BLaER1 (cell line): Measurements from ENCODE around the gene TTLL12.

Source experiments
- H3K27ac ChIP-seq: shearing (Covaris generic); formaldehyde crosslinking; 2 replicates; pipeline ENCODE4 v1.8.1; 2022
- H3K27me3 ChIP-seq: shearing (Covaris generic); formaldehyde crosslinking; 2 replicates; pipeline ENCODE4 v1.8.1; 2022
- H3K36me3 ChIP-seq: shearing (Covaris generic); formaldehyde crosslinking; 2 replicates; pipeline ENCODE4 v1.8.1; 2022
- H3K4me1 ChIP-seq: shearing (Covaris generic); formaldehyde crosslinking; 2 replicates; pipeline ENCODE4 v1.8.1; 2022
- H3K4me2 ChIP-seq: shearing (Covaris generic); formaldehyde crosslinking; 2 replicates; pipeline ENCODE4 v1.8.1; 2022
- H3K4me3 ChIP-seq: shearing (Covaris generic); formaldehyde crosslinking; 2 replicates; pipeline ENCODE4 v1.8.1; 2022
- H3K9ac ChIP-seq: shearing (Covaris generic); formaldehyde crosslinking; 2 replicates; pipeline ENCODE4 v1.8.1; 2022
- H3K9me3 ChIP-seq: shearing (Covaris generic); formaldehyde crosslinking; 2 replicates; pipeline ENCODE4 v1.8.1; 2022
- H4K20me1 ChIP-seq: shearing (Covaris generic); formaldehyde crosslinking; 2 replicates; pipeline ENCODE4 v1.8.1; 2022
- Cebpa-rat ChIP-seq: shearing (Covaris generic); IDR thresholded peaks from 2 replicates; pipeline ENCODE4 v1.8.1; 2022

Gene TTLL12

DNA sequence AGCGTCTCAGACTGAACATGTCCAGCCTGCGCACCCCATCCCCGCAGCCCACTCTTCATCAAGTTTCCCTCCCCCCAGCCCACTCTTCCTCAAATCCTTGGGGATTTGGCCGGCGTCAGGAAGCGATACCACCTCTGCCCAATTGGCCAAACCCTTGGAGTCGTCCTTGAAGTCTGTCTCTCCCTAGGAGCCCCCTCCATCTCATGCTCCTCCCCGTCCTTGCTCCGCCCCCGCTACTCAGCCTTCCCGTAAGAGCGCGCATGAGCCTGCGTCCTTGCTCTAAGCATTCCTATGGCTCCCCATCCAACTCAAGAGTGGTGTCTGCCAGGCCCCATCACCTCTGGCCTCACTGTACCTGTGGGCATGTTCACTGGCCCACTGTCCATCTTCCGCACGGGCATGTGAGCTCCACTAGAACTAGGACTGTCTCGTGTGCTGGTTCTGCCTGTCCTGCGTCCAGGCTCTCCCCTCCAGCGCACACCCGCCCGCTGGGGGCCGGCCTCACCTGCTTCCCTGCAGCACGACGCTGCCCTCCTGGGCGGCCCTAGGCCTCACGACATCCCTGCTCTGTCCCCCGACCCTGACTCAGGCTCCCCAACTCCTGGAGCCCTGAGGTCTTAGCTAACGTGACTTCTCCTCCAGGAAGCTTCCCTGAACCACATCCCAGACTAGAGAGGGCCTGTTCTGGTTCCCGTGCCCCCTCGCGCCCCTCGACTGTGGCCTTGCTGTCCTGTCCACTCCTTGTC lies 30.5 kb upstream of the TTLL12 start:
- Histone ChIP-seq H3K27me3 (no peaks in the 10 kb centered on the region), H3K9ac (no peak overlapping the region), H3K9me3 (no peaks in the 10 kb centered on the region), H4K20me1 (no peaks in the 10 kb centered on the region), H3K27ac (no peak overlapping the region), H3K4me3 (no peak overlapping the region), H3K36me3 (no peaks in the 10 kb centered on the region), H3K4me2 (no peak overlapping the region), H3K4me1 (peaks cover 13% of the 10 kb centered on the region)
- no peak for TF ChIP-seq Cebpa-rat

DNA sequence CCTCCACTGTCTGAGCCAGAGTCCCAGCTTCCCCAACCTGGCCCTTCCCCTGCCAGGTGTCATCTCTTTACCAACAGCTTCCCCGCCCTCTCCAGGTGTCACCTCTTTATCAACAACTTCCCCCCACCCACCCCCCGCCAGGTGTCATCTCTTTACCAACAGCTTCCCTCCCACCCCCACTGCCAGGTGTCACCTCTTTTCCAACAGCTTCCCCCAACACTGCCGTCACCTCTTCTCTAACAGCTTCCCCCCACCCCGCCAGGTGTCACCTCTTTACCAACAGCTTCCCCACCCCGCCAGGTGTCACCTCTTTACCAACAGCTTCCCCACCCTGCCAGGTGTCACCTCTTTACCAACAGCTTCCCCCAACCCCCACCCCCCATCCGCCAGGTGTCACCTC lies 29.8 kb upstream of the TTLL12 start:
- no peaks in the 10 kb centered on the region for H4K20me1 ChIP-seq
- H3K9ac ChIP-seq, result no peak overlapping the region
- no peaks in the 10 kb centered on the region for H3K36me3 ChIP-seq
- peaks cover 15% of the 10 kb centered on the region for H3K4me1 ChIP-seq
- no peak overlapping the region for H3K27ac ChIP-seq
- no peak for TF ChIP-seq Cebpa-rat
- no peak overlapping the region for H3K4me3 ChIP-seq
- H3K9me3 ChIP-seq, result no peaks in the 10 kb centered on the region
- no peaks in the 10 kb centered on the region for H3K27me3 ChIP-seq
- no peak overlapping the region for H3K4me2 ChIP-seq

DNA sequence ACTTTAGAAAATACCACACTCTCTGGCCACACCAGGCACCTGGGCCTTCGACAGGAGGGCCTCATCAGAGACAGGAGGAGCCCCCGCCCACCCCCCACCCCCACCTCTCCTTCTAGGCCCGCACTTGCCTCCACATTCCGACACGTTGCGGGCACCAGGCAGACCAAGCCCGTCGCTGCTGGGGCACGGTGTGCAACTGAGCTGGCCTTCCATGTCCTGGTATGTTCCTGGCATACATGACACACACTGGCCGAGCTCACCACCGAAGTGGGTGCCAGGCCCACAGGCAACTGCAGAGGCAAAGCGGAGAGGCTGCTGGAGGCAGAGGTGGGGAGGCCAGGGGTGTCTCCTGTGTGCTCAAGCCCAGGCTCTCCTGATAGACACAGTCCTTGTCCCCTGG lies 27.0 kb upstream of the TTLL12 start:
- Histone ChIP-seq H3K4me3 (no peak overlapping the region), H3K27ac (no peak overlapping the region), H3K9ac (no peak overlapping the region), H3K36me3 (no peaks in the 10 kb centered on the region), H3K27me3 (no peaks in the 10 kb centered on the region), H3K4me1 (peaks cover 15% of the 10 kb centered on the region), H3K4me2 (no peak overlapping the region), H3K9me3 (no peaks in the 10 kb centered on the region), H4K20me1 (no peaks in the 10 kb centered on the region)
- no peak for TF ChIP-seq Cebpa-rat

DNA sequence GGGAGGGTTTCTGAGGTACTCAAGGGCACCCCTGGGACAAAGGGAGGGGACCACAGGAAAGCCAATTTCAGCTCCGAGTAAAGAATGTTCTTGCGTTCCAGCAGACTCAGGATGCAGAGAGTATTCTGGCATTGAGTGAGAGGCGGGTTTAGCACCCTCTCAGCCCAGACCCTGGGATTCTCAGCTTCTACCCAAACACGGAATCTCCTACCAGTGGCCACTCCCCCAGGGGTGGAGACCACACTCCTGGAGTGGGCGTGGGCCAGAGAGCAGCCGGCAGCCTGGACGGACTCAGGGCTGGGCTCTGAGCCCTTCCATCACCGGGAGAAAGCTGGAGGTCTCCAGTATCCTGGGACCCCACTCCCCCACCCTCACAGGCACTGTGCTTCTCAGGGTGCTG lies 26.1 kb upstream of the TTLL12 start:
- Histone ChIP-seq H3K4me3 (no peak overlapping the region), H3K9me3 (no peaks in the 10 kb centered on the region), H4K20me1 (no peaks in the 10 kb centered on the region), H3K9ac (peak overlapping the region; percentile 63), H3K27ac (peak overlapping the region; percentile 38; the same call in 1 of the 2 replicates), H3K4me2 (peak overlapping the region; percentile 79), H3K4me1 (peaks cover 15% of the 10 kb centered on the region), H3K36me3 (no peaks in the 10 kb centered on the region), H3K27me3 (no peaks in the 10 kb centered on the region)
- no peak for TF ChIP-seq Cebpa-rat

DNA sequence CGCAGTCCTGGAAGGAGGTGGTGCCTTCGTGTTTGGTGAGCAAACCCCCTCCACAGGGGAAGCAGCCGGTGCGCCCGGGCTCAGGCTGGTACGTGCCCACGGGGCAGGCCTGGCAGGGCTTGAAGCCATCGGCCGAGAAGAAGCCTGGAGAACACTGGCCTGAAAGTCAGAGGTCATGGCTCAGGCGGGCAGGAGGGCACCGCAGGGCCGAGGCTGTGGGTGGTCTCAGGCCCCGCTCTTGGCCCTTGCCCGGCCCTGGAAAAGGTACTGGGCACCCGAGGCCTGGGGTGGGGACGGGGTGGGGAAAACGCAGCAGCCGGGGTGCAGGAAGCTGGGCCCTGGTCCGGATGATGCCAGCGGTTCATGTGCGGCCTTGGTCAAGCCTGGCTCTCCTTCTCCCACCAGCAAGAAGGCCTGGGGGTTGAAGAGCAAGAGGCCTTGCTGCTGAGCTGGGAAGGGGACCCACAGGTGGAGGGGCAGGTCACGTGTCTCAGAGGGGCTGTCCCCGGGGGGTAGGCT lies 25.6 kb upstream of the TTLL12 start:
- Histone ChIP-seq H3K4me2 (peak overlapping the region; percentile 79), H3K27ac (peak overlapping the region; percentile 38; the same call in 1 of the 2 replicates), H3K36me3 (no peaks in the 10 kb centered on the region), H3K27me3 (no peaks in the 10 kb centered on the region), H3K4me3 (no peak overlapping the region), H3K9me3 (no peaks in the 10 kb centered on the region), H3K4me1 (peaks cover 16% of the 10 kb centered on the region), H3K9ac (peak overlapping the region; percentile 63; the same call in 1 of the 2 replicates), H4K20me1 (no peaks in the 10 kb centered on the region)
- TF ChIP-seq Cebpa-rat, result no peak

DNA sequence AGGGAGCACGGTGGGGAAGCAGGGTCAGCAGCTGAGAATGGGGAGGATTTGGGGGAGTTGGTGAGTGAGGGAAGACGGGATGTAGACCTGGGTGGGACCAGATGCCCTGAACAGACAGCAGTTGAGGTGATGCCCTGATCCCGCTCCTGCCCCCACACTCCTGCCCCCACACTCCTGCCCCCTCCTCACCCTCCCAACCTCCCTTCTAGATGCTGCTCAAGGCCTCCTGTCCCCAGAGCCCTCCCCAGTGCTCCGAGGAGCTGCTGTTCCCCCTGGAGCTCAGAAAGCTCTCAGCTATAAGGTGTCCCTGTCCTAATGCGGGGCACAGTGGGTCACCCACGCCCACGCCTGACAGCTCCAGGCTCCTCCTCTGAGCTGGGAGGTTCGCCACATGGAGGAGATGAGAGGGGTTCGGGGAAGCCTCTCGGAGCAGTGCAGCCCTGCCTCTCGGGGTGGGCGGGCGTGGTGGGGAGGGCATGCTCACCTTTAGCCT lies 25.1 kb upstream of the TTLL12 start:
- Histone ChIP-seq H3K4me1 (peaks cover 21% of the 10 kb centered on the region), H3K27ac (no peak overlapping the region), H3K4me3 (no peak overlapping the region), H3K36me3 (no peaks in the 10 kb centered on the region), H3K9ac (no peak overlapping the region), H4K20me1 (no peaks in the 10 kb centered on the region), H3K4me2 (no peak overlapping the region), H3K27me3 (no peaks in the 10 kb centered on the region), H3K9me3 (no peaks in the 10 kb centered on the region)
- TF ChIP-seq Cebpa-rat, result no peak

DNA sequence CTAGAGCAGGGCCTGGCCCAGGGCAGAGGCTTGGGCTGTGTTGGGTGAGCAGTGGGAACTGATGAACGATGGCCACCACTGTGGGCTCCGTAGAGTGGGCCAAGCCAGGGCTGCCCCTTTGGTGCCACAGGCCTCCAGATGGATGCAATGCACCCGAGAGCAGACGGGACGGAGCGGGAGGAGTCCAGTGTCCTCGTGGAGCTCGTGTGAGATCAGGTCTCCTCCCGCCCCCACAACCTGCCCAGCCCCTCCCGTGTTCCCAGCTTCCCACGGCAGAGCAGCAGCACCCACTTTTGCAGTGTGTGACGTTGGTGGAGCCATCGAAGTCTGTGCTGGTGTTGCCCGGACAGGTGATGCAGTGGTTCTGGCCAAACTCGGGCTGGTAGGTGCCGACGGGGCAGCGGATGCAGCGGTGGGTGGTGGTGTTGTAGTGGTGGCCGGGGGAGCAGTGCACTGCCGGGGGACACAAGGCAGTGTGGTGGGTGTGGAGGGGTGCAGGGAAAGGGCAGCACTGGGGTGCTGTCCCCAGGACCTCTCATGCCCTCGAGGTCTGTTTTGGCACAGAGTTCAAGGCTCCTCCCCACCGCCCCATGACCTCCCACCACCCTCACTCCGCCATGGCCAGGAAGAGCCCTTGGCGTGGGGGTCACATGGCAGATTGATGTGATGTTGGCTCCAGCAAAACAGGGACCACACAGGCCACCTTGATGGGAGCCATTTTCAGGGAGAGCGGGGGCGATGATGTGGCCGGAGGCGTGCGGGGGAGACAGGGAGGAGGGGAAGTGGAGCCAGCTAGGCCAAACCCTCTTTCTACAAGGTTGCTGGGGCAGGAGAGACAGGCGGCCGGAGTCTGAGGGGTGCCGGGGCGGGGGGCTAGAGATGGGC lies 23.9 kb upstream of the TTLL12 start:
- Histone ChIP-seq H3K27ac (no peak overlapping the region), H3K4me2 (no peak overlapping the region), H3K4me3 (no peak overlapping the region), H3K27me3 (no peaks in the 10 kb centered on the region), H3K4me1 (peaks cover 32% of the 10 kb centered on the region), H3K36me3 (no peaks in the 10 kb centered on the region), H4K20me1 (no peaks in the 10 kb centered on the region), H3K9me3 (no peaks in the 10 kb centered on the region), H3K9ac (no peak overlapping the region)
- TF ChIP-seq Cebpa-rat, result no peak

DNA sequence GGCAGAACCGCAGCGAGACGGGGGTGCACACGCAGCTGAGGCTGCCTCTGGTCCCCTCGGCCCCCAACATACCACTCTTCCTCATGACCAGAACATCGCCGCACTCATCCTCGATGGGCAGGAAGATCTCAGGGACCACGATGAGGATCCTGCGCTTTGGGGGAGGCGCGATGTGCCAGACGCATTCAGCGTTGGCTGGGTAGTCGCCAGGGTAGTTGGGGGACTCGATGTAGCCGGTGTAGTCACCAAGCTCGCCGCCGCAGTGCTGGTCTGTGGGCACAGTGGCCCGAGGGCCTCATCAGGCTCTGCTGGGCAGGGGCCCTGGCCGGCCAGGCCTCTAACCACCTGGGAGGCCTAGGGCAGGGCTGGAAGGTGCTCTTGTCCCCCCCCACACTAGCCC lies 23.0 kb upstream of the TTLL12 start:
- Histone ChIP-seq H3K4me1 (peaks cover 34% of the 10 kb centered on the region), H3K4me2 (no peak overlapping the region), H3K27me3 (no peaks in the 10 kb centered on the region), H3K9me3 (no peaks in the 10 kb centered on the region), H3K27ac (no peak overlapping the region), H3K36me3 (no peaks in the 10 kb centered on the region), H3K9ac (no peak overlapping the region), H4K20me1 (no peaks in the 10 kb centered on the region), H3K4me3 (no peak overlapping the region)
- no peak for TF ChIP-seq Cebpa-rat

DNA sequence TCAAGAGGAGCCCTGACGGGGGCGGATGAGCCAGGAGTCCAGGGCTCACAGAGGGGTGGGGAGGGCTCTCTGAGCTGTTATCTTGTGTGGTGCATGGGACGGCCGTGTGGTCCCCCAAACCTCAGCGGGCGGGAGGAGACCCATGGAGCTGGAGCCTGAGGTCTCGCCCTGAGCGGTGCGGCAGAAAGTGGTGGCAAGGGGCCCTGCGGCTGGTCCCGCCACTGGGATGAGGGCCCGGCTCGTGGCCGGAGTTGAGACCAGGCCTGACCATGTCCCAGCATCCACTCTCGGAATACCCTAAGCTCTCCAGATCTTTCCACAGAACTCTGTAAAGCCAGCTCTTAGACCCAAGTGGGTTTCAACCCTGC lies 22.6 kb upstream of the TTLL12 start:
- peaks cover 34% of the 10 kb centered on the region for H3K4me1 ChIP-seq
- no peaks in the 10 kb centered on the region for H4K20me1 ChIP-seq
- no peak overlapping the region for H3K9ac ChIP-seq
- no peaks in the 10 kb centered on the region for H3K27me3 ChIP-seq
- no peak overlapping the region for H3K4me3 ChIP-seq
- no peaks in the 10 kb centered on the region for H3K36me3 ChIP-seq
- H3K9me3 ChIP-seq, result no peaks in the 10 kb centered on the region
- H3K27ac ChIP-seq, result no peak overlapping the region
- H3K4me2 ChIP-seq, result no peak overlapping the region
- no peak for TF ChIP-seq Cebpa-rat
